ENCODE measurements around the gene GGTLC1. TPM values are rescaled to one million over a fixed set of nuclear protein-coding genes. Genes with fewer than 3 reads are reported as not detected.
A peak's percentile ranks its signal among the peaks of the same experiment; 100 is the strongest.

GGTLC1 gene
- not detected for total RNA-seq

- no peak for DNase-seq (ENCODE audit: low spot score)
- no peaks in the 10 kb centered on the region for H3K9me3 ChIP-seq
- no peak within 1 kb of the TSS for H3K27ac ChIP-seq
- TF ChIP-seq CTCF (IDR thresholded peaks at IDR 0.05) = no peak
- no peaks in the 10 kb centered on the region for H3K27me3 ChIP-seq
- no peaks in the 10 kb centered on the region for H3K36me3 ChIP-seq
- no peak within 1 kb of the TSS for H3K4me3 ChIP-seq
- no peaks in the 10 kb centered on the region for H3K4me1 ChIP-seq
These were observed at the start of gene GGTLC1 for GRCh38 chr20:23988561-23988960. TSS of gene GGTLC1 (minus strand) at chr20:23988779. CDS start at chr20:23986611, 2,168 bp downstream.

GRCh38 chr20:24034820-24035219 is 46.2 kb upstream of the GGTLC1 start:
- no peaks in the 10 kb centered on the region for H3K27me3 ChIP-seq
- H3K36me3 ChIP-seq = no peaks in the 10 kb centered on the region
- H3K9me3 ChIP-seq = no peaks in the 10 kb centered on the region
- no peak for TF ChIP-seq CTCF (IDR thresholded peaks at IDR 0.05)
- no peak overlapping the region for H3K27ac ChIP-seq
- DNase-seq (ENCODE audit: low spot score) = no peak
- H3K4me1 ChIP-seq = no peaks in the 10 kb centered on the region
- no peak overlapping the region for H3K4me3 ChIP-seq

GRCh38 chr20:24033565-24033964 is 45.0 kb upstream of the GGTLC1 start:
- Histone ChIP-seq H3K36me3 (no peaks in the 10 kb centered on the region), H3K27me3 (no peaks in the 10 kb centered on the region), H3K4me3 (no peak overlapping the region), H3K4me1 (no peaks in the 10 kb centered on the region), H3K9me3 (no peaks in the 10 kb centered on the region), H3K27ac (no peak overlapping the region)
- no peak for TF ChIP-seq CTCF (IDR thresholded peaks at IDR 0.05)
- DNase-seq (ENCODE audit: low spot score) = no peak

GRCh38 chr20:24033151-24033550 is 44.6 kb upstream of the GGTLC1 start:
- Histone ChIP-seq H3K27ac (no peak overlapping the region), H3K9me3 (no peaks in the 10 kb centered on the region), H3K4me1 (no peaks in the 10 kb centered on the region), H3K36me3 (no peaks in the 10 kb centered on the region), H3K4me3 (no peak overlapping the region), H3K27me3 (no peaks in the 10 kb centered on the region)
- DNase-seq (ENCODE audit: low spot score) = no peak
- no peak for TF ChIP-seq CTCF (IDR thresholded peaks at IDR 0.05)

GRCh38 chr20:24032400-24032898 is 43.9 kb upstream of the GGTLC1 start:
- DNase-seq (ENCODE audit: low spot score) = no peak
- TF ChIP-seq CTCF (IDR thresholded peaks at IDR 0.05) = no peak
- H3K9me3 ChIP-seq = no peaks in the 10 kb centered on the region
- H3K36me3 ChIP-seq = no peaks in the 10 kb centered on the region
- no peaks in the 10 kb centered on the region for H3K4me1 ChIP-seq
- H3K27ac ChIP-seq = no peak overlapping the region
- no peaks in the 10 kb centered on the region for H3K27me3 ChIP-seq
- no peak overlapping the region for H3K4me3 ChIP-seq

- DNase-seq (ENCODE audit: low spot score) = peak; percentile 67
- no peaks in the 10 kb centered on the region for H3K4me1 ChIP-seq
- H3K27me3 ChIP-seq = no peaks in the 10 kb centered on the region
- H3K9me3 ChIP-seq = no peaks in the 10 kb centered on the region
- no peak overlapping the region for H3K4me3 ChIP-seq
- peak overlapping the region; percentile 8 to 43 for H3K27ac ChIP-seq
- no peak for TF ChIP-seq CTCF (IDR thresholded peaks at IDR 0.05)
- H3K36me3 ChIP-seq = no peaks in the 10 kb centered on the region
These were observed 38.6 kb upstream of the GGTLC1 start for GRCh38 chr20:24027229-24027628.
